Measurements from ENCODE around the gene ARNT2.

ARNT2 gene

DNA sequence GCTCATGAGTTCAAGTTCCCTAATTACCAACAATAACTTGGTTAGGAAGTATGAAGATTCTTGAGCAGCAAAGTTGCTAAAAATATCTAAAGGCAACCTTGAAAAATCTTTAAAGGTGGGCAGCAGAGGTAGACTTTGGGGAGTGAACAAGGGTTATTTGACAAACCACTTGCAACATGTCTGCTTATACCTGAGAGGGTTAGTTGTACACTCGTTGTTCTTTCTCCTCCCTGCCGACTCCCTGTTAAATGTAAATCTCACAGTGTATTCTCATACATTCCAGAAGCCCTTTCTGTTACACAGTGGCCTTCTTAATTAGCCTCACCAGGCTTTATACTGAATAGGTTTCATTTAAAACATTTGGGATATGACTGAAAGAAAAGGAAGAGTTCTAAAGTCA lies 121.7 kb downstream of the ARNT2 start:
- Histone ChIP-seq H3K4me2 (peak overlapping the region in 2 of 11 experiments; percentile 7 to 32; a peak in 1 of 22 replicates), H3K27me3 (no peaks in the 10 kb centered on the region), H4K20me1 (no peaks in the 10 kb centered on the region), H3K4me3 (no peak overlapping the region), H3K4me1 (peaks cover 0 to 14% (median 0%) of the 10 kb centered on the region in 10 experiments; a peak in 3 of 20 replicates), H3K27ac (no peak overlapping the region), H3K36me3 (peaks cover 0 to 29% (median 0%) of the 10 kb centered on the region in 11 experiments; a peak in 4 of 22 replicates), H3K9me3 (replicated peaks in 1 of 11) (no peaks in the 10 kb centered on the region), H3K9ac (no peak overlapping the region)
- TF ChIP-seq Cebpa-rat (IDR thresholded peaks at IDR 0.05), result no peak

DNA sequence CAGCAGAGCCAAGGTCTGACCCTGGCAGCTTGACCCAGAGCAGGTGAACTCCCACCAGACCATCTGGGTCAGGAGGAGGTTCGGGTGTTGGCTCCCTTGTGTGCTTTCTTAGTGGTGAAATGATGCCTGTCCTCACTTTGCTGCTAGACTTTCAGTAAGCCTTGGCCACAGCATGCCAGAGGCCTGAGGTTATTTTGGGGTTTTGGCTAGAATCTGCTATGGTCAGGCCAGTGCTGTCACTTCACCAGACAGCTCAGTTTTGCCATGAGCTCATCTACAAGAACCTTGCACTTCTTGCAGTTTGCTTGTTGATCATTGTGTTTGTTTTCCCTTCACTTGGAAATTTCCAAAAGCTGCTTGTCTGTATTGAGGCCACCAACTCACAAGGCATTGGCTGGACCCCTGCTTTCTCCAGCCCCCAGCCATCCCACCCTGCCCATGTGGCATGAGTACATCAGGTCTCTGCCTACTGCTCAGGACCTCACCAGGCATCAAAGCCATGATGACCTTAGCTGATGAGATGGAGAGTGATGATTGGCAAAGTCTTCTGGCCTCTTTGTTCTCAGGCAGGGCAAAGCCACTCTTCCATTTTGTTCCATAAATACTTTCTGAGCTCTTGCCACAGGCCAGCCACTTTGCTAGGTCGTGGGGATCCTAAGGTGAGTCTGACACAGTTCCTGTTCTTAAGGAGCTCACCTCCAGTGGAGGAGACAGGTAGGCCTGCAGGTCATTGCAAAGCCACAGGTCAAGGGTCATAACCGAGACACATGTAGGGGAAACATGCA lies 122.6 kb downstream of the ARNT2 start:
- Histone ChIP-seq H3K9me3 (replicated peaks in 1 of 11) (no peaks in the 10 kb centered on the region), H3K4me2 (no peak overlapping the region), H3K36me3 (peaks cover 0 to 29% (median 0%) of the 10 kb centered on the region in 11 experiments; a peak in 4 of 22 replicates), H3K27ac (no peak overlapping the region), H3K9ac (no peak overlapping the region), H3K4me1 (peaks cover 0 to 23% (median 0%) of the 10 kb centered on the region in 10 experiments; a peak in 5 of 20 replicates), H3K27me3 (no peaks in the 10 kb centered on the region), H3K4me3 (no peak overlapping the region), H4K20me1 (no peaks in the 10 kb centered on the region)
- TF ChIP-seq Cebpa-rat (IDR thresholded peaks at IDR 0.05), result no peak

GRCh38 chr15:80527406-80527805 lies 123.2 kb downstream of the ARNT2 start:
- no peak overlapping the region for H3K9ac ChIP-seq
- H3K4me3 ChIP-seq, result no peak overlapping the region
- H3K9me3 ChIP-seq (replicated peaks in 1 of 11), result no peaks in the 10 kb centered on the region
- H3K27ac ChIP-seq, result no peak overlapping the region
- no peak for TF ChIP-seq Cebpa-rat (IDR thresholded peaks at IDR 0.05)
- no peaks in the 10 kb centered on the region for H3K27me3 ChIP-seq
- no peaks in the 10 kb centered on the region for H4K20me1 ChIP-seq
- no peak overlapping the region for H3K4me2 ChIP-seq
- peaks cover 0 to 29% (median 0%) of the 10 kb centered on the region in 10 experiments; a peak in 6 of 20 replicates for H3K4me1 ChIP-seq
- peaks cover 0 to 29% (median 0%) of the 10 kb centered on the region in 11 experiments; a peak in 5 of 22 replicates for H3K36me3 ChIP-seq

GRCh38 chr15:80527961-80528360 lies 123.8 kb downstream of the ARNT2 start:
- Histone ChIP-seq H3K27ac (no peak overlapping the region), H3K4me1 (peaks cover 0 to 35% (median 0%) of the 10 kb centered on the region in 10 experiments; a peak in 6 of 20 replicates), H3K27me3 (no peaks in the 10 kb centered on the region), H3K9ac (no peak overlapping the region), H3K9me3 (replicated peaks in 1 of 11) (peaks cover 0 to 3% (median 0%) of the 10 kb centered on the region in 11 experiments; a peak in 2 of 22 replicates), H3K36me3 (peaks cover 0 to 28% (median 0%) of the 10 kb centered on the region in 11 experiments; a peak in 5 of 22 replicates), H4K20me1 (no peaks in the 10 kb centered on the region), H3K4me3 (no peak overlapping the region), H3K4me2 (no peak overlapping the region)
- no peak for TF ChIP-seq Cebpa-rat (IDR thresholded peaks at IDR 0.05)

- peaks cover 0 to 36% (median 0%) of the 10 kb centered on the region in 11 experiments; a peak in 6 of 22 replicates for H3K36me3 ChIP-seq
- TF ChIP-seq Cebpa-rat (IDR thresholded peaks at IDR 0.05), result no peak
- no peaks in the 10 kb centered on the region for H4K20me1 ChIP-seq
- H3K9me3 ChIP-seq (replicated peaks in 1 of 11), result peaks cover 14 to 28% (median 22%) of the 10 kb centered on the region in 11 experiments
- no peak overlapping the region for H3K4me3 ChIP-seq
- peaks cover 0 to 34% (median 0%) of the 10 kb centered on the region in 10 experiments; a peak in 6 of 20 replicates for H3K4me1 ChIP-seq
- H3K27ac ChIP-seq, result no peak overlapping the region
- no peaks in the 10 kb centered on the region for H3K27me3 ChIP-seq
- H3K9ac ChIP-seq, result no peak overlapping the region
- peak overlapping the region in 2 of 11 experiments; percentile 56 to 67; a peak in 2 of 22 replicates for H3K4me2 ChIP-seq
These were observed 126.7 kb downstream of the ARNT2 start for GRCh38 chr15:80530737-80531365.

DNA sequence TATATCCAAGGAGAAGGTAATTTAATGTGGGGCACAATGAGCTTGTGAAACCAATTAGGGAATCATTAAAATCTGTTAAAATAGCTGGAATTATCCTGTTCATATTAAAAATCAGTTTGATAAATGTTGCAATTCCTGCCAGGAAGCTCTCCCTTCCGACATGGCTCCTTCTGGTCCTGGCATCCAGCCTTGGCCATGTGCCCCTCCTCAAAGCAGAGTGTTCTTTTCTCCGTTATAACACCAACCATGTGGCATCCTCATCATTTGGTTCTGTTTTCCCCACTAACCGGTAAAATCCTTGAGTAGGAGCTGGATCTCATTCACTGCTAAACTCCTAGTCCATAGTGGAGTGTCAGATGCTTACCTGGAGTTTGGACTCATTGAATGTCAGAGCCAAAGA lies 127.2 kb downstream of the ARNT2 start:
- no peak for TF ChIP-seq Cebpa-rat (IDR thresholded peaks at IDR 0.05)
- H3K27ac ChIP-seq, result 0 out of 22 replicates have a peak overlapping the region, but pooled peaks of 1 of the 11 experiments have one; percentile 50
- no peak overlapping the region for H3K9ac ChIP-seq
- H3K4me1 ChIP-seq, result peaks cover 0 to 35% (median 0%) of the 10 kb centered on the region in 10 experiments; a peak in 6 of 20 replicates
- H3K4me3 ChIP-seq, result no peak overlapping the region
- H3K27me3 ChIP-seq, result no peaks in the 10 kb centered on the region
- peaks cover 16 to 32% (median 27%) of the 10 kb centered on the region in 11 experiments for H3K9me3 ChIP-seq (replicated peaks in 1 of 11)
- no peaks in the 10 kb centered on the region for H4K20me1 ChIP-seq
- peaks cover 0 to 35% (median 0%) of the 10 kb centered on the region in 11 experiments; a peak in 6 of 22 replicates for H3K36me3 ChIP-seq
- peak overlapping the region in 3 of 11 experiments; percentile 56 to 80 (median 67); a peak in 6 of 22 replicates for H3K4me2 ChIP-seq

DNA sequence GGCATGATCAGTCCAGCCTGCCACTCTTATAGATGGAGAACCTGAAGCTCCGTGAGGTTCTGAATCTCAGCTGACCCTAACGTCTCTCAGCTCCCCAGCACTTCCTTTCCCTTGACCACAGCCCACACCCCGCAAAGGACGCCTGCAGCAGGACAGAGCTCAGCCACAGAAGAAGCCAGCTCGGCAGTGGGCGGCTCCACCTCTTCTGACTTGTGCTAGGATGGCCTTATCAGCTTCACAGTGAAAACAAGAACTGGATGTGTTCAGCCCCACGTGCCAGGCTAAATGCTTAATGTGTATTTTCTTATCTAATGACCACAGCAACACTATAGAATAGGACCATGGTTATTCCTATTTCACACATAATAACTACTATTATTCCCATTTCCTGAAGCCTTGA lies 127.6 kb downstream of the ARNT2 start:
- Histone ChIP-seq H3K4me3 (no peak overlapping the region), H3K36me3 (peaks cover 0 to 31% (median 0%) of the 10 kb centered on the region in 11 experiments; a peak in 6 of 22 replicates), H4K20me1 (no peaks in the 10 kb centered on the region), H3K9ac (no peak overlapping the region), H3K9me3 (replicated peaks in 1 of 11) (peaks cover 16 to 32% (median 27%) of the 10 kb centered on the region in 11 experiments), H3K27ac (peak overlapping the region in 1 of 11 experiments; percentile 50; a peak in 1 of 22 replicates), H3K27me3 (no peaks in the 10 kb centered on the region), H3K4me2 (peak overlapping the region in 3 of 11 experiments; percentile 56 to 80 (median 67); a peak in 6 of 22 replicates), H3K4me1 (peaks cover 0 to 39% (median 0%) of the 10 kb centered on the region in 10 experiments; a peak in 6 of 20 replicates)
- TF ChIP-seq Cebpa-rat (IDR thresholded peaks at IDR 0.05), result no peak

DNA sequence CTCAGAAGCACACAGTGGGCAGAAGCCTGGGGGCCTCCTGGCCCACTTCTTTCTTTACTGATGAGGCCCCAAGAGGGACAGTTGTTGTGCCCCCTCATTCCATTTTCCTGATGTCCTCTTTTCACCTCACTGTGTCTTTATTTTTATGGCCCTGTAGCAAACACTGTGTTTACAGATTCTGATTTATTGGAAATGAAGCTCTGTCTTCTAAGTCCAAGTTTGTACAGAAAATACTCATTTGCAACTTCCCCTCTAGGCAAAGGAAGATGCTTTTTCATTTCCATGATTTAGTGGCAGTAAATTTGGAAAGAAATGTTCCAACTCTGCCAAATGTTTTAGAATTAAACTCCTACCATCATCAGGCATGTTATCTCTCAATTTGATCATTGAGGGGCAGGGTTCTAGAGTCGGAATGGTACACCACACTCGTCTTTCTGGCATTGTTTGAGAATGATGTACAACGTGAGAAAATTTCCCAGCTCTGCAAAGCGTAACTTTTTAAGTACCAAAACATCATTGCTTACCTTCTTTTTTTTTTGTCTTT lies 129.7 kb downstream of the ARNT2 start:
- H4K20me1 ChIP-seq, result no peaks in the 10 kb centered on the region
- peaks cover 0 to 27% (median 0%) of the 10 kb centered on the region in 11 experiments; a peak in 4 of 22 replicates for H3K36me3 ChIP-seq
- H3K4me1 ChIP-seq, result peaks cover 0 to 43% (median 0%) of the 10 kb centered on the region in 10 experiments; a peak in 6 of 20 replicates
- peaks cover 16 to 32% (median 27%) of the 10 kb centered on the region in 11 experiments for H3K9me3 ChIP-seq (replicated peaks in 1 of 11)
- TF ChIP-seq Cebpa-rat (IDR thresholded peaks at IDR 0.05), result no peak
- H3K4me2 ChIP-seq, result peak overlapping the region in 1 of 11 experiments; percentile 67; a peak in 1 of 22 replicates
- no peak overlapping the region for H3K4me3 ChIP-seq
- no peak overlapping the region for H3K9ac ChIP-seq
- no peaks in the 10 kb centered on the region for H3K27me3 ChIP-seq
- H3K27ac ChIP-seq, result no peak overlapping the region

All from BLaER1 treated with 17β-estradiol and CSF1 and Interleukin-3, amounts not matched to agents 10 nM and 100 nM (cell line).